A673 (cell line): ENCODE data around the gene MAN1A2.

Experiments
- CTCF ChIP-seq: fragments of 300-800, 200-600 bp; sonication (generic); conservative IDR thresholded peaks from 2 replicates; pipeline ENCODE4 v1.5.1; 2017; ENCODE audit warnings: low read depth, mild to moderate bottlenecking, antibody characterized with exemption, low read length, moderate library complexity, mixed read lengths
- EZH2 ChIP-seq: fragments of 200-600 bp; sonication (generic); IDR thresholded peaks from 2 replicates; pipeline ENCODE4 v1.6.1; 2017; ENCODE audit warnings: borderline replicate concordance, low read depth, mild to moderate bottlenecking, mixed read lengths, antibody characterized with exemption, low read length; ENCODE audit not compliant: poor library complexity, severe bottlenecking

- TF ChIP-seq CTCF = no peak
- no peak for TF ChIP-seq EZH2
These were observed 168.6 kb downstream of the MAN1A2 start for GRCh38 chr1:117535821-117536220.
